K562 (cell line): ENCODE results near the gene FAM20B.

Experiments
- CTCF ChIP-seq, 3 experiments: IDR thresholded peaks in 2 of 3; conservative IDR thresholded peaks in 1 of 3; 2 replicates each; pipeline ENCODE4 v1.5.1; 2011 to 2012; ENCODE audit warnings: low read length in 3 of 3, mild to moderate bottlenecking in 3 of 3, control low read depth in 2 of 3, improper control_type of control experiment in 1 of 3, inconsistent platforms in 1 of 3, low read depth in 1 of 3, mixed read lengths in 1 of 3, moderate library complexity in 1 of 3; ENCODE audit not compliant: insufficient read depth in 2 of 3
- E2F8 ChIP-seq: fragments of 450-650 bp; IDR thresholded peaks from 2 replicates; pipeline ENCODE4 v1.7.1; 2018; ENCODE audit warnings: mild to moderate bottlenecking, low read depth; ENCODE audit not compliant: partially characterized antibody
- EHMT2 ChIP-seq: fragments of 450-650 bp; IDR thresholded peaks from 2 replicates; pipeline ENCODE4 v1.6.1; 2018; ENCODE audit warnings: antibody characterized with exemption
- EP300 ChIP-seq: IDR thresholded peaks from 2 replicates; pipeline ENCODE4 v1.6.1; 2012; ENCODE audit warnings: low read length, improper control_type of control experiment
- IRF2 ChIP-seq: sonication (generic); formaldehyde crosslinking; IDR thresholded peaks from 2 replicates; pipeline ENCODE4 v1.8.1; 2022; ENCODE audit warnings: mild to moderate bottlenecking, missing genetic modification reagents
- POLR2A ChIP-seq: fragments of 450-650 bp; conservative IDR thresholded peaks from 2 replicates; pipeline ENCODE4 v1.6.1; 2016

GRCh38 chr1:179083533-179083932, 57.8 kb downstream of the FAM20B start:
- TF ChIP-seq CTCF (IDR thresholded peaks at IDR 0.05 in 2 of 3, conservative IDR thresholded peaks at IDR 0.05 in 1 of 3; ENCODE audit: insufficient read depth in 2 of 3, low read depth in 1 of 3, low read length in 3 of 3) = no peak
- no peak for TF ChIP-seq EP300
- TF ChIP-seq E2F8 = no peak
- TF ChIP-seq POLR2A = no peak
- TF ChIP-seq EHMT2 = no peak
- TF ChIP-seq IRF2 = no peak
